ENCODE results near the gene DMRTB1. TPM values are rescaled to one million over a fixed set of nuclear protein-coding genes. Genes with fewer than 3 reads are reported as not detected.

Gene DMRTB1
- total and polyA plus RNA-seq, 9 of the 15 experiments (the other 6 are each of a cell fraction or from before 2014, with no cell fraction given) = 0.06 to 0.35 (median 0.13) TPM; not detected in 3

DNA sequence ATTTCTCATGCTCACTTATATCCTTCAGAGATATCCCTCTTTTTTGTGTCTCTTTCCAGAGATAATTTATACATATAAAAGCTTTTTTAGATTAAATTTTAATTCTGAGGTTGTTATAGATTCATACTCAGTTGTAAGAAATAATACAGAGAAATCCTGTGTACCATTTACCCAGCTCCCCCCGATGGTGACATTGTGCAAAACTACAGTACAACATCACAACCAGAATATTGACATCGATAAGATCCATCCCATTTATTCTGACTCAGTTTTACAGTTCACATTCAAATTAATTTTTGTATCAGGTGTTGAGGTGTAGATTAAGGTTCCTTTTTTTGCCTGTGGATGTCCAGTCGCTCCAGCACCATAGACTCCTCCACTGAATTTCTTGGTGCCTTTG lies 14.3 kb downstream of the DMRTB1 start:
- no peak for TF ChIP-seq KLF13 (tag; IDR thresholded peaks at IDR 0.05; ENCODE audit: borderline replicate concordance, low read depth)
- TF ChIP-seq, protein P1, sequence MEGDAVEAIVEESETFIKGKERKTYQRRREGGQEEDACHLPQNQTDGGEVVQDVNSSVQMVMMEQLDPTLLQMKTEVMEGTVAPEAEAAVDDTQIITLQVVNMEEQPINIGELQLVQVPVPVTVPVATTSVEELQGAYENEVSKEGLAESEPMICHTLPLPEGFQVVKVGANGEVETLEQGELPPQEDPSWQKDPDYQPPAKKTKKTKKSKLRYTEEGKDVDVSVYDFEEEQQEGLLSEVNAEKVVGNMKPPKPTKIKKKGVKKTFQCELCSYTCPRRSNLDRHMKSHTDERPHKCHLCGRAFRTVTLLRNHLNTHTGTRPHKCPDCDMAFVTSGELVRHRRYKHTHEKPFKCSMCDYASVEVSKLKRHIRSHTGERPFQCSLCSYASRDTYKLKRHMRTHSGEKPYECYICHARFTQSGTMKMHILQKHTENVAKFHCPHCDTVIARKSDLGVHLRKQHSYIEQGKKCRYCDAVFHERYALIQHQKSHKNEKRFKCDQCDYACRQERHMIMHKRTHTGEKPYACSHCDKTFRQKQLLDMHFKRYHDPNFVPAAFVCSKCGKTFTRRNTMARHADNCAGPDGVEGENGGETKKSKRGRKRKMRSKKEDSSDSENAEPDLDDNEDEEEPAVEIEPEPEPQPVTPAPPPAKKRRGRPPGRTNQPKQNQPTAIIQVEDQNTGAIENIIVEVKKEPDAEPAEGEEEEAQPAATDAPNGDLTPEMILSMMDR (IDR thresholded peaks at IDR 0.05 in 2 of 3, conservative IDR thresholded peaks at IDR 0.05 in 1 of 3; ENCODE audit: insufficient read depth in 2 of 3, low read depth in 1 of 3, low read length in 3 of 3) = peak in 1 of 3 experiments; percentile 32; a peak in 1 of 6 replicates
- no peaks in the 10 kb centered on the region for H3K79me2 ChIP-seq (ENCODE audit: control insufficient read depth, insufficient read depth, low read length)
- in situ Hi-C loops (cut with MboI) = no loop called here
- FAIRE-seq (no peak), DNase-seq (ENCODE audit: extremely low read depth in 1 of 4, low spot score in 3 of 4) (peak in 1 of 4 experiments; percentile 27), ATAC-seq (no peak)
- no TSS peak for BruUV-seq (replicated peaks)
- H3K4me2 ChIP-seq (ENCODE audit: insufficient read depth, low read length) = no peak overlapping the region
- H3K4me1 ChIP-seq (replicated peaks in 1 of 2; ENCODE audit: control insufficient read depth in 2 of 2, insufficient read depth in 2 of 2, low read length in 2 of 2) = peaks cover 0 to 9% of the 10 kb centered on the region in 2 experiments; a peak in 2 of 5 replicates
- no peak overlapping the region for H3K9ac ChIP-seq (ENCODE audit: insufficient read depth in 1 of 2, low read depth in 2 of 2, low read length in 2 of 2)
- no peak overlapping the region for H2AFZ ChIP-seq (ENCODE audit: low read depth, low read length)
- no peaks in the 10 kb centered on the region for H3K9me3 ChIP-seq (replicated peaks; ENCODE audit: control insufficient read depth, insufficient read depth, low read depth, low read length)
- peaks cover 31 to 64% of the 10 kb centered on the region in 2 experiments for H3K27me3 ChIP-seq (ENCODE audit: control insufficient read depth in 2 of 2, insufficient read depth in 2 of 2, low read length in 2 of 2)
- POLR2A ChIA-PET = interaction anchor here (1.3 kb wide), 1 partner anchor 36 kb away, joined by 4 read pairs; no protein-coding TSS in a partner anchor
- H3K27ac ChIP-seq (ENCODE audit: extremely low read depth, low read depth, low read length) = no peak overlapping the region
- CTCF ChIA-PET (ENCODE audit: low intra/inter-chr PET ratio) = no interaction called here
- H3K36me3 ChIP-seq (ENCODE audit: control insufficient read depth, insufficient read depth, low read length) = no peaks in the 10 kb centered on the region
- 3% methylated on average over 3 of the region's 3 CpGs for WGBS (ENCODE audit: insufficient coverage, low coverage, missing lambda C conversion rate)
- peaks cover 7% of the 10 kb centered on the region for H4K20me1 ChIP-seq (replicated peaks; ENCODE audit: control insufficient read depth, insufficient read depth, low read length)
- intact Hi-C loops (cut with micrococcal nuclease) = no loop called here
- no peaks in the 10 kb centered on the region for H3K9me1 ChIP-seq (ENCODE audit: control insufficient read depth, insufficient read depth, low read length)
- H3K4me3 ChIP-seq = no peak overlapping the region

DNA sequence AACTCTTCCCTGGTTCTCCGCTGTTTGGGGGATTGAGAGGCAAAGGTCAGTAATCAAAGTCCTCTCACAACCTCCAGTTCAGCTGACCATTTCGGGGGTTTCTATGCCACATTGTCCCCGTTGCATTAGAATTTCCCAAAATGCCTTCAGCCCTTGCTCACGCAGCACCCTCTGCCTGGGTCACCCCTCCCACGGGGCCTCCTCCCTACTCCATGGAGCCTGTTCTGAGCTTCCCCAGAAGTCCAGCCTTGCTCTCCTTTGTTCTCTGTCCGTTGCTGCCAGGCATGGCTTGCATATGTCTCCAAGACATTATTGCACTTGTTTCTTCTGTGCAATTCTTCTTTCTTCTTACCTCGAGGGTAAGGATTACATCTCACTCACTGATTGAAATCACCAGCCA lies 16.5 kb downstream of the DMRTB1 start:
- no peaks in the 10 kb centered on the region for H3K9me1 ChIP-seq (ENCODE audit: control insufficient read depth, insufficient read depth, low read length)
- H3K9ac ChIP-seq (ENCODE audit: insufficient read depth in 1 of 2, low read depth in 2 of 2, low read length in 2 of 2) = no peak overlapping the region
- peaks cover 31 to 64% of the 10 kb centered on the region in 2 experiments for H3K27me3 ChIP-seq (ENCODE audit: control insufficient read depth in 2 of 2, insufficient read depth in 2 of 2, low read length in 2 of 2)
- ATAC-seq (no peak), DNase-seq (ENCODE audit: extremely low read depth in 1 of 4, low spot score in 3 of 4) (no peak), FAIRE-seq (no peak)
- H3K4me1 ChIP-seq (replicated peaks in 1 of 2; ENCODE audit: control insufficient read depth in 2 of 2, insufficient read depth in 2 of 2, low read length in 2 of 2) = peaks cover 0 to 1% of the 10 kb centered on the region in 2 experiments; a peak in 1 of 5 replicates
- no peak overlapping the region for H2AFZ ChIP-seq (ENCODE audit: low read depth, low read length)
- no TSS peak for BruUV-seq (replicated peaks)
- H3K9me3 ChIP-seq (replicated peaks; ENCODE audit: control insufficient read depth, insufficient read depth, low read depth, low read length) = no peaks in the 10 kb centered on the region
- H3K4me3 ChIP-seq = no peak overlapping the region
- peaks cover 7% of the 10 kb centered on the region for H4K20me1 ChIP-seq (replicated peaks; ENCODE audit: control insufficient read depth, insufficient read depth, low read length)
- POLR2A ChIA-PET = interaction anchor here (0.5 to 0.9 kb wide), 2 partner anchors 12 to 73 kb away, joined by 3 to 5 read pairs; no protein-coding TSS in a partner anchor
- H3K36me3 ChIP-seq (ENCODE audit: control insufficient read depth, insufficient read depth, low read length) = no peaks in the 10 kb centered on the region
- CTCF ChIA-PET (ENCODE audit: low intra/inter-chr PET ratio) = no interaction called here
- H3K27ac ChIP-seq (ENCODE audit: extremely low read depth, low read depth, low read length) = no peak overlapping the region
- in situ Hi-C loops (cut with MboI) (no loop called here), intact Hi-C loops (cut with micrococcal nuclease) (no loop called here)
- H3K4me2 ChIP-seq (ENCODE audit: insufficient read depth, low read length) = no peak overlapping the region
- under 1% methylated on average over 7 of the region's 7 CpGs for WGBS (ENCODE audit: insufficient coverage, low coverage, missing lambda C conversion rate)
- H3K79me2 ChIP-seq (ENCODE audit: control insufficient read depth, insufficient read depth, low read length) = no peaks in the 10 kb centered on the region
- TF ChIP-seq, protein P2, sequence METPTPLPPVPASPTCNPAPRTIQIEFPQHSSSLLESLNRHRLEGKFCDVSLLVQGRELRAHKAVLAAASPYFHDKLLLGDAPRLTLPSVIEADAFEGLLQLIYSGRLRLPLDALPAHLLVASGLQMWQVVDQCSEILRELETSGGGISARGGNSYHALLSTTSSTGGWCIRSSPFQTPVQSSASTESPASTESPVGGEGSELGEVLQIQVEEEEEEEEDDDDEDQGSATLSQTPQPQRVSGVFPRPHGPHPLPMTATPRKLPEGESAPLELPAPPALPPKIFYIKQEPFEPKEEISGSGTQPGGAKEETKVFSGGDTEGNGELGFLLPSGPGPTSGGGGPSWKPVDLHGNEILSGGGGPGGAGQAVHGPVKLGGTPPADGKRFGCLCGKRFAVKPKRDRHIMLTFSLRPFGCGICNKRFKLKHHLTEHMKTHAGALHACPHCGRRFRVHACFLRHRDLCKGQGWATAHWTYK (CRISPR knock-in tag; IDR thresholded peaks at IDR 0.05) = no peak
- TF ChIP-seq NCOA4 (IDR thresholded peaks at IDR 0.05; ENCODE audit: partially characterized antibody) = no peak
- TF ChIP-seq SMC3 (conservative IDR thresholded peaks at IDR 0.05; ENCODE audit: insufficient read depth, low read depth, low read length) = no peak
- TF ChIP-seq, protein P3, sequence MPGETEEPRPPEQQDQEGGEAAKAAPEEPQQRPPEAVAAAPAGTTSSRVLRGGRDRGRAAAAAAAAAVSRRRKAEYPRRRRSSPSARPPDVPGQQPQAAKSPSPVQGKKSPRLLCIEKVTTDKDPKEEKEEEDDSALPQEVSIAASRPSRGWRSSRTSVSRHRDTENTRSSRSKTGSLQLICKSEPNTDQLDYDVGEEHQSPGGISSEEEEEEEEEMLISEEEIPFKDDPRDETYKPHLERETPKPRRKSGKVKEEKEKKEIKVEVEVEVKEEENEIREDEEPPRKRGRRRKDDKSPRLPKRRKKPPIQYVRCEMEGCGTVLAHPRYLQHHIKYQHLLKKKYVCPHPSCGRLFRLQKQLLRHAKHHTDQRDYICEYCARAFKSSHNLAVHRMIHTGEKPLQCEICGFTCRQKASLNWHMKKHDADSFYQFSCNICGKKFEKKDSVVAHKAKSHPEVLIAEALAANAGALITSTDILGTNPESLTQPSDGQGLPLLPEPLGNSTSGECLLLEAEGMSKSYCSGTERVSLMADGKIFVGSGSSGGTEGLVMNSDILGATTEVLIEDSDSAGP (CRISPR knock-in tag; IDR thresholded peaks at IDR 0.05) = no peak
- no peak for TF ChIP-seq ARNT (IDR thresholded peaks at IDR 0.05)
- no peak for TF ChIP-seq RBM15 (IDR thresholded peaks at IDR 0.05; ENCODE audit: insufficient read depth, low read length)
- no peak for TF ChIP-seq ADNP (tag; IDR thresholded peaks at IDR 0.05)

Measured in K562 (cell line).